HG03066 (cell line): ENCODE results near the gene PRPF4.
"Not testable (repeated sequence)": the region's sequence is repeated elsewhere in the genome, so short reads cannot be mapped to it uniquely, and the experiment has no call there.

Experiments
- ATAC-seq: cut with Tn5 transposase; IDR thresholded peaks from one replicate; pipeline ENCODE4 v1.9.1; 2021; ENCODE audit warnings: low read depth; ENCODE audit not compliant: unreplicated experiment

PRPF4 gene

DNA sequence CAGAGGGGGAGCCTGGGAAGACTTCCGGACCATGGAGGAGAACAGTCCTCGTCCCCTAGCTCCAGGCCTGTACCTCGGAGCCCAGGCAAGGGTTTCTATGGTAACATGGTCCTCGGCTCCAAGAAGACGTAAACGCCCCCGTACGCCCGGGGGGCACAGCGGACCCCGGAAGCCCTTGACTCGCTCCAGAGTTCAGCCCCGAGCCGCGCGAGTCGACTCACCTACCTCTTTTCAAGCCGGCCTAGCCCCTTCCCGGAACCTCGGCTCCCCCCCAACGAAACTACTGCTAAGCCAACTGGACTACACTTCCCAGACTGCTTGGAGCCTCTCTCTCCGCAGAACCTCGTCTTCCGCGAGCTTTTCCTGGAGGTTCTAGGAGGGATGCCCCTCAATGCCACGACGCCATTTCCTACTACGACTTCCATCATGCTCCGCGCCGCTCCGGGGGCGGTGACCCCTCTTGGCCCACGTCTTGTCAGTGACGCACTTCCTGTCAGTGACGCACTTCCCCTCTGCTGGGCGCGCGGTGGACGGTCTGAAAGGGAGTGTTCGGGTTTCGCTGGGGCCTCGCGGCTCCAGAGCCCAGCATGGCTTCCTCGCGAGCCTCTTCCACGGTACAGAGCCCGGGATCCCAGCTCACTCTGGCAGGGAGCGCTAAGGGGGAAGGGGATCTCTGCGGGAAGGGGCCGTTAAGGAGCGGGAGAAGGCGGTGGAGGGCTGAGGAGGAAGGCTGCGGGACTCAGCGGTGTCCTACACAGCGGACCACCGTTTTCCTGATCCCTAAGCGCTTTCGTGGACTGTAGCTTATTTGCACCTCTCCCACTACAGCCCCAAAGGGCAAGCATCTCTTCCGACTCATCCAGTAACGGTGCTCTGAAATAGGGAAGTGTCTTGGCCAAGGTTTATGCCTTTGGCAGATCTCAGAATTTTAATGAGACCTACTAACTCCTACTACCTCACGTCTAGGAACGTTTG, at the start of gene PRPF4, which contains the start of gene CDC26:
Gene PRPF4, plus strand, starts transcription at position 502 of the 975 bp plus-strand sequence. Its CDS starts 86 bp downstream, at position 588.
Gene CDC26, minus strand, starts transcription at position 416 of the 975 bp plus-strand sequence. CDS start 3,065 bp downstream, outside the sequence.
- peak; percentile 99 for ATAC-seq

DNA sequence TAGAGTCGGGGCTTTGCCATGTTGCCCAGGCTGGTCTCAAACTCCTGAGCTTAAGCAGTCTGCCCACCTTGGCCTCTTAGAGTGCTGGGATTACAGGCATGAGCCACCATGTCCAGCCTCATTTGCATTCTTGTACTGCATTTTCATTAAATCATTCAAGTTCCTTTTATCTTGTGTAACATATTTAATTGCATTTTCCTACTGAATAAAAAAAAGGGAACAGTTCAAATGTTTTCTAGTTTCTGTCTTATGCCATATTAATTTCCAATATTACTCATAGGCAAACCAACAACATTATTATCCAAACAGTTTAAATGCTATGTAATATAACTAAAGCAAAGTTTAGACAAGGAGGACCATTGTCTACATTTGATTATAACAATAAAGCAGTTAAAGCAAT, 48.0 kb upstream of the PRPF4 start:
- no peak for ATAC-seq

DNA sequence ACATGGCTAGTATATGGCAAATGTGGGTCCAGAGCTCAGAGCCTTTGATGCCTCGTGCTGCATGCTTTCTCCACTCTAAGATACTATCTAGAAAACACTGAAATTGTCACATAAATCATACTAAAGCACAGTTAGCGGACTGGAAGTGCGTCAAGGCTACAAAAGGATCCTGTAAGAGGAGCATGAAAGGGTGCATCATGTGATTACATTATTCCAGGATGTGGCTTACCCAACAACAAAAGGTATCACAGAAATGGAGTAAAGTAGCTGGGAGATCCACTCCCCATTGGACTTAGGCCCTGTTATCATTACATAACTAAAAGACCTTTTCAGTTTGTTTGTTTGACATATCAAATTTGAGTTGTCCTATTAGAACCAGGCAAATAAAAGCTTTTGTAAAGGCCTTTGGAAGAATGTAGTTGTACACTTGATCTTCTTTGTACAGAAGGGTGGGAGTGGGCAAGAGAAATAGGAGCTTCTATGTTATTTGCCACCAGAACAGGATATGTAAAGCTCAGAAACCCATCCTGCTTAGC, 47.3 kb upstream of the PRPF4 start:
- ATAC-seq, result no peak

DNA sequence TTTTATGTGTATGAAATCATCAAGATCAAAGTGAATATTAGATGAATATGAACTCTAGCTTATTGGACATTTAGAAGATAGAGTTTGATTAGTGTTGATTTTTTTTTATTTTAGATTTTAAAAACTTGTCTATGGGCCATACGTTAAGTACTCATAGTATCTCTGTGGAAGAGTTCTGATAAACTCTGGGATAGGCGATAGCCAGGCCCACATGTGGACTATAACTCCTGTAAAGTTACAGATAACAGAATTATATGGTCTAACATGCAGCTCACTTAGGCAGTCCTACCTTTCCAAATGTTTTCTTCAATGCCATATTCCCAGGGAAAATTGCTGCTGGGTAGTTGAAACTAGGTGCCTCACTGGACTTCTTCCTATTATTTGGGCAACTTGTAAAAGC, 43.8 kb upstream of the PRPF4 start:
- ATAC-seq, result no peak

DNA sequence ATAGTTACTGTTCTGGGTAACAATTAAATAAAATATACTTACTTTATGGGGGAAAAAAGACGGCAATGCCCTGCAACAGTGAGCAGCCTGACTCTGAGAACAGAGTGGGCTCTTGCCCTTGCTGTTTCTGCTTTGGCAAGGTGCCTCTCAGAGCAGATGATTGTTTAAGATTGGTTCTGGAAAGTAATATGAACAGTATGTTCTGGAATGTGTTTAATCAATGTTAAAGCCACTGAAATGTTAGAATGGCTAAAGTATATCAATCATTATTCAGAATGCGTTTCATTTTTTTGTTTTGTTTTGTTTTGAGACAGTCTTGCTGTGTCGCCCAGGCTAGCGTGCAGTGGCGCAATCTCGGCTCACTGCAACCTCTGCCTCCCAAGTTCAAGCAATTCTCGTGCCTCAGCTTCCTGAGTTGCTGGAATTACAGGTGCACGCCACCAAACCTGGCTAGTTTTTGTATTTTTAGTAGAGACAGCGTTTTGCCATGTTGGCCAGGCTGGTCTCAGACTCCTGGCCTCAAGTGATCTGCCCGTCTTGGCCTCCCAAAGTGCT, 39.7 kb upstream of the PRPF4 start:
- not testable (repeated sequence) for ATAC-seq

DNA sequence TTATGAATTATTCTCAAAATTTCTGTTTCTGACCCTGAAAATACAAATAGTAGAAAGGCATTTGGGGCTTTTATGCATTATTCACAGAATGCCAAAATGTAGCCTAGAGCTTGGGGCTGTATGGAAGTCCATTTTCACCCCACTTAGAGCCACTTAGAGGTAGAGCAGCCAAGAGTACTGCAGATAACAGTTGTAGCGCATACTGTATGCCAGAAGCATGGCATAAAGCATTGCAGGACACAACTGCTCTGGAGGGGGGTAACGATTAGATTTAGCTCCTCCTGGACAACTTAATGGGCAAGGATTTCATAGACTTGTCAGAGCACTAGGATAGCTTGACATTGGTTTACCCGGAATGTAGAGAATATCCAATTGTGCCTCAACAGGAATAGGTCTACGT, 38.4 kb upstream of the PRPF4 start:
- ATAC-seq, result no peak

DNA sequence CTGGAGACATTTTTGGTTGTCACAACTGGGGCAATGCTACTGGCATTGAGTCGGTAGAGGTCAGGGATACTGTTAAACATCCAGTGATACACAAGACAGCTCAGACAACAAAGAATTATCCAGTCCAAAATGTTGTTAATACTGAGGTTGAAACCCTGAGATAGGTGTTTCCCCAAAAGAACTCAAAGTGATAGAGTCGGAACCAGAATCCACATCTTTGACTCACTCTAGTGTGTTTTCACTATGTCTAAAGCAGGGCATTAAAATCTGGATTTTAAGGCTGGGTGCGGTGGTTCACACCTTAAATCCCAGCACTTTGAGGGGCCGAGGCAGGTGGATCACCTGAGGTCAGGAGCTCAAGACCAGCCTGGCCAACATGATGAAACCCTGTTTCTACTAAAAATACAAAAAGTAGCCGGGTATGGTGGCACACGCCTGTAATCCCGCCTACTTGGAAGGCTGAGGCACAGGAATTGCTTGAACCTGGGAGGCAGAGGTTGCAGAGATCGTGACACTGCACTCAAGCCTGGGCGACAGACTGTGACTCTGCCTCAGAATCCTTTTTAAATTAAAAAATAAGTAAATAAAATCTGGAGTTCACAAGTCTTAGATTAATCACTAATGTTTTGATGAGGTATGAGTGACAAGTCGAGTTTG, 37.1 kb upstream of the PRPF4 start:
- ATAC-seq, result no peak

DNA sequence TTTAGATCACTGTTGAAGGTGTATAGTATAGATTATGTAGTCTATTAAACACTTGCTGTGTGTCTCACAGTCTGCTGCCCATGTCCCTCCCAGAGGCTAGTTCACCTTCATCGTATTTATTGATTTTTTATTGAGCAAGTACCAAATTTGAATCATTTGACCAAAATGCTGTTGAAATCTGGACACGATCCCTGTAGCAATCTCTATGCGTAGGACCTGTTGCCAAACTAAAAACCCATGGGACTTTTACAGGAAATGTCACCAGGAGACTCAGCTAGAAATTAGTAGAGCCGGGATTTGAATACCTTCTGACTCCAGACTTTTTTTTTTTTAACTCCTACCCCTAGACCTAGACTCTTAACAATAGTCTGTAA, 36.6 kb upstream of the PRPF4 start:
- no peak for ATAC-seq

DNA sequence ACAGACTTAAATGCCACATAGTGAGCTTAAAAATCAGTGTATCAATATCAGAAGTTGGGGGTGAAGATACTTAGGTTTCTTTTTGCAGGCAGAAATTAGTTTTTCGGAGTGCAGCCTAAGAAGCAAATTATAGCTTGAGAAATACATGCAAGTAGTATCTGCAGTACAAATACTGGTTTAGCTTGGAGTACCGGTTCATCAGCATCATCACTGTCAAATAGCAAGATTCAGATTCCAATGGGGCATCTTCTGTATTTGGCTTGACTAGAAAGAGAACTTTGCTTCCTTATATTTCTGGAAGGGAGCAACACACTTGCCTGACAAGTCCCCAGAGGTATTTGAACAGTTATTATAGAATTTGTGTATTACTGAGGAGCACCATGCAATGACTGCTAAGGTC, 34.3 kb upstream of the PRPF4 start:
- no peak for ATAC-seq

DNA sequence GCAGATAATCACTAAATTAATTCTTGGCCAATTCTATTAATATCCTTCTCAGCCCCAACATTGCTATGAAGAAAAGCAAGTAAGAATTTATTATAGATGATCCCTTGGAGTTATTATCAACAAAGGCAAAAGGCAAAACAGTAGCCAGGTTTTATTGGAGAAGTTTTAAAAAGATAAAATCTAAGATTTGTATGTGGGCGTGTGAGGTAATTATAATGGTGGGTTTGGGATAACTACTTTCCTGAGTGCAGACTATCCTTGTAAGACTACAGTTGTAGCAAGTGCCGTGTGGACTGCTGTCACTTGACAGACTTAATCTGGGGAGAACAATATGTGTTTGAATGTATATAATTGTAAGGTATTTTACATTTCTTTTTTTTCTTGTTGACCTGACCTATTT, 30.9 kb upstream of the PRPF4 start:
- ATAC-seq, result no peak

DNA sequence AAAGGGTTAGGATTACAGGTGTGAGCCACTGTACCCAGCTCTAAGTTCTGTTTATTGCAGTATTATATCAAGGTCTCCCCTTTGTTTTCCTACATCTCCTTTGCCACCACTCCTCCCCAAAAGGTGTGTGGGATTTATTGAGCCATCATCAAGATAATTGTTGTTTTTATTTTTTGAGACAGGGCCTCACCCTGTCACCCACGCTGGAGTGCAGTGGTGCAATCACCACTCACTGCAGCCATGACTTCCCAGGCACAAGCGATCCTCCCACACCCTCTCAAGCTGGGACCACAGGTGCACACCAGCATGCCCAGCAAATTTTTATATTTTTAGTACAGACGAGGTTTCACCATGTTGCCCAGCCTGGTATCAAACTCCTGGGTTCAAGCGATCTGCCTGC, 29.6 kb upstream of the PRPF4 start:
- no peak for ATAC-seq

DNA sequence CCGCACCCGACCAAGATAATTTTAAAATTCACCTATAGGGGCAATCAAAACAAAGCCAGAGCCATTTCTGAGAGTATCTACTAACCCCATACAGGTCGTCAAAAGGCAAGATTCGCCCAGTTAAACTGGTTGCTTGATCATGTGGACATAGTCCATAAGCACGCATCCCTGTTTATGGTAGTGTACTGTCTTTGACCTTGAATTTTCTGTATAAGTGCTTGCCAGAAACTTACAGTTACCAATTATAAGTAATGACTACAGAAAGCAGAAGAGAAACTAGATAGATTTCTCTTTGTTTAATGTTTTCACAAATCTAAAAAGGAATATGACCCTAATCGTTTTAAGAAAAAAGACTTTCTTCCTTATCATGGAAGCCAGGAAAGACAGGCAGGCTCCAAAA, 28.5 kb upstream of the PRPF4 start:
- no peak for ATAC-seq

DNA sequence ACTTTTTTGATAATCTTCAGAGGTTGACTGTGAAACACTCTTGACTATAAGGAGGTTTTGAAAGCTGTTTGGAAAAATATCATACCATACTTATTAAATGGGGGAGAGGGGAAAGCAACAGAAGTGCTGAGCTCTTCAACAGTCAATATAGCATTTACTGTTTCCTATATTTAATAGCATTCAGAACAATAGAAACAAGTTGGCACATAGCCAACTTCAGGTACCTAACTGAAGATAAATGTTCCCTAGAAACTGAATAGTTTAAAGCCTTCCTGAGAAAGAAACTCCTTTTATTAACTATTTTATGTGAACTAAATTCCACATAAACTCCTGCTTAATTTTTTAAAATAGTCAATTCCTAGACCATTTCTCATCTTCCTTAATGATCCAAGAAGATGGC, 27.8 kb upstream of the PRPF4 start:
- ATAC-seq, result no peak

DNA sequence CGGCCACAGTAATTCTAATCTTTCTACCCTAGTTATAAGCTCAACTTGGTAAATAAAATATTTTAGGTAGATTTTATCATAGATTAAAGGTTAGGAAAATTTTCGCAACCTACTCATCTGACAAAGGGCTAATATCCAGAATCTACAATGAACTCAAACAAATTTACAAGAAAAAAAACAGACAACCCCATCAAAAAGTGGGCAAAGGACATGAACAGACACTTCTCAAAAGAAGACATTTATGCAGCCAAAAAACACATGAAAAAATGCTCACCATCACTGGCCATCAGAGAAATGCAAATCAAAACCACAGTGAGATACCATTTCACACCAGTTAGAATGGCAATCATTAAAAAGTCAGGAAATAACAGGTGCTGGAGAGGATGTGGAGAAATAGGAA, 25.8 kb upstream of the PRPF4 start:
- not testable (repeated sequence) for ATAC-seq

DNA sequence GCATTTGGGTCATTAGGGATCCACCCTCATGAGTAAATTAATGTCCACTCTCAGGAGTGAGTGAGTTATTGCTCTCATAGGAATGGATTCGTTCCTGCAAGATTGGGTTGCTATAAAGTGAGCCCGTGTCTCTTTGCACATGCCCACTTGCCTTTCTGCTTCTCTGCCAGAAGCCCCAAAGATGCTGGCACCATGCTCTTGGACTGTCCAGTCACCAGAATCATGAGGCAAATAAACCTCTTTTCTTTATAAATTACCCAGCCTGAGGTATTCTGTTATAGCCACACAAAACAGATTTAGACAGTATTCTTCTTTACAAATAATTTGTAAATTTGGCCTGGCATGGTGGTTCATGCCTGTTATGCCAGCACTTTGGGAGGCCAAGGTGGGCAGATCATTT, 24.7 kb upstream of the PRPF4 start:
- no peak for ATAC-seq

DNA sequence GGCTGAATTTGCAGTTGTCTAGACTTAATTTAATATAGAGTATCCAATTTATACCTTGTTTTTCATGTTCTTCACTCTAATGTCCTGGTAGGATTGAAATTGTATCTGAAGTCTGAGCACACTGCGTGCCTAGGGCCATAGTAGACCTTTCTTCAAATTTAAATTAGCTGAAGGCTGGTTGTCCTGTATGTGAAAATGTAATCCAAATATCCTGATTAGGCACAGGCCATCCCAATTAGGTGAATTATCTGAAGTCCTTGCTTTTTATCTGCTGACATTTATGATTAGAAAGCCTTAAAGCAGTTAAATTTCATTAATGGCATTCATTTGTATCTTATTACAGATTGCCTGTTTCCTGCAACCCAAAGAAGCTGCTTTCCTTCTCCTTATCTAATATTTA, 20.5 kb upstream of the PRPF4 start:
- no peak for ATAC-seq

DNA sequence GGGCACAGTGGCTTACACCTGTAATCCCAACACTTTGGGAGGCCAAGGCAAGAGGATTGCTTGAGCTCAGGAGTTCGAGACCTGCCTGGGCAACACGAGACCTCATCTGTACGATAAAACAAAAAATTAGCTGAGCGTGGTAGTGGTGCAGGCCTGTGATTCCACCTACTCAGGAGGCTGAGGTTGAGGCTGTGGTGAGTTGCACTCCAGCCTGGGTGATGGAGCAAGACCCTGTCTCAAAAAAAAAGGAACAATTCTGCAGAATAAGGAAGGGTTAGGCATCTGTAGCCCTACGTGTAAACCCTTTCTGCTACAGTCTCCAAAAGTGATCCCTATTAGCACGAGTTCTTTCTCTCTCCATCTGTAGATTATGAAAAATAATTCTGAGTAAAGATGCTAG, 20.0 kb upstream of the PRPF4 start:
- no peak for ATAC-seq

DNA sequence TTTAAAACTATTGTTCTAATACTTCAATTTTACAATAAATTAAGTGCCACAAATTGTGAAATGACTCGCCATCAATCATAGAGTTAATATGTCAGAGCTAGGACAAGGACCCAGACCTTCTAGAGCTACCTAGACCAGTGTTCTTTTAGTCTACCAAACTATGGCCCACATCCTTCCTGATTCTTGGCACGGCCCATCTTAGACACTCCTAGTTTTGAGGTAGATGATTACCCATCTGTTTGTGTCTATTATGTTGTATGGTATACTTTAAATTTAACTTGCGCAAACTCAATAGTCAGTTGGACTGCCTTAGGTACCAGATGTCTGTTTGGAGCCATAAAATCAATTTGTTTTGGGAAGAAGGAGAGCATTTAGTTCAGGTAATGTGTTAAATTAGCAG, 17.6 kb upstream of the PRPF4 start:
- no peak for ATAC-seq

DNA sequence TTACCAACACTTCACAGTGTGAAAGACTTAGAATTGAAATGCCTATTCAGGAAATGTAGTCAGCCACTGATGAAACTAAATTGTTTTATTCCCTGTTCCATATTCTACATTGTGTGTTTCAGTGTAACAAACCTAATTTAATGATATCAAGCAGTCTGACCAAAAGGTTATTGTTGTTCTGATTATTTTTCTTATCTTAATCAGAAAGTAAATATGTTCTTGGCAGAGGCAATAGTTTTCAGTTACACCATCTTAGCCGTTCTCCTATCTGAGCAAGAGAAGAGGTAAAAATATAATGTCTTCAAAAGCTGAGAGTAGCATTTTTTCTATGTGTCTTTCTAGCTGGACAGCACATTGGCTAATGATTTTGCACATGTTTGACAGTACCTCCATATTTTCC, 17.2 kb upstream of the PRPF4 start:
- ATAC-seq, result no peak

DNA sequence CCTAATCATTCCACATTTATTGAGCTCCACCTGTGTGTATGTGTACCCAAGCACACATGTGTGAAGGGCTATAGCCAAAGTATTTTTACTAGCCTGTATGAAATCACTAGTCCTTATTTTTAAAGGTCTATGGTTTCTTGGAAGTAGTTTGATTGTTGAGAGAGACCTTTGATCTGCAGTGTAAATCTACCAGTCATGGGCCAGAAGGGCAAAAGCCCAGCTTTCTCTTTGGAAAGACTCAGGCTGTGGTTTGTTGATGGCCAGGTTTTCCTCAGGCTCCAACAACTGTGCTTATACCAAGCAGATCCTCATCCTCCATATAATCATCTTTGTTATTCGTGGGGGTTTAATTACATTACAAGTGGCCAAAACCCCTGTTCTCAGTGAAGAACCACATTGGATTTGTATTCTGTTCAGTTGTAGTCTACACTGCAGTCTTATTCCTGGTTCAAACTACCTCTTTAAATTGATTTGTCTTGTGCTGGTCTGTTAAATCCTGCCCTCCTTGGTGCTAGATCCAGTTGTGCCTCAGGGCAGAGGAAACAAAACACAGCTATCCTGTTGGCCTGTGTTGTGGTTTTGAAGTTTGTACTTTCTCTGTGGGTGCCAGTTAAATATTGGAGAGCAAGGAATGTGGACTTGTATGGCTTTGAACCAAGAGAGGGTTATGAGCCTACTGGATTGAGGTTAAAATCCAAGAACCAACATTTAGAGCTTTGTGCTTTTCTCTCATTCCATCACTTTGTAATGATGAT, 13.4 kb upstream of the PRPF4 start:
- no peak for ATAC-seq

DNA sequence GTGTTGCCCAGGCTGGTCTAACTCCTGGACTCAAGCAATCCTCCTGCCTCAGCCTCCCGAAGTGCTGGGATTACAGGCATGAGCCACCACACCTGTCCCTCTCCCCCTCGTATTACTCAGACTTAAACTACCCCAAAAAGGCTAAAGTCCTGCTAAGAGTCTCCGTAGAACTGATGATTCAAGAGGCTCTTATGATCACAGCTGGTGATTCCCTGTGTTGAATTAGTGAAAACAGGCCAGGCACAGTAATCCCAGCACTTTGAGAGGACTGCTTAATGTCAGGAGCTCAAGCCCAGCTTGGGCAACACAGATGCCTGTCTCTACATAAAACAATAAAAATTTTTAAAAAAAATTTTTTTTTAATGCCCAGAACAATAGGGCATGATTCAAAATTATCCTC, 9.3 kb upstream of the PRPF4 start:
- no peak for ATAC-seq
